Neural progenitor cell (in vitro differentiated cells): ENCODE data around the gene ZNF154.

ENCODE experiments used
- CTCF ChIP-seq: fragments of 200-600 bp; sonication (generic); IDR thresholded peaks from 2 replicates; pipeline ENCODE4 v1.5.1; 2017; ENCODE audit warnings: antibody characterized with exemption, mild to moderate bottlenecking
- EZH2 ChIP-seq: fragments of 200-600 bp; sonication (generic); IDR thresholded peaks from 2 replicates; pipeline ENCODE4 v1.6.1; 2017; ENCODE audit warnings: antibody characterized with exemption, mild to moderate bottlenecking, moderate library complexity

GRCh38 chr19:57675881-57676280 lies 33.1 kb downstream of the ZNF154 start:
- TF ChIP-seq CTCF: no peak
- TF ChIP-seq EZH2: no peak
